Esophagus muscularis mucosa (tissue), 3 donors: Measurements from ENCODE around the gene GIGYF1.

Experiments
- CTCF ChIP-seq, 3 experiments: fragments of 200-600 bp in 2 of 3; fragments of 450-650 bp in 1 of 3; sonication (generic) in 2 of 3; IDR thresholded peaks; one replicate each; pipeline ENCODE4 v1.5.1; 2017 to 2019; ENCODE audit warnings: antibody characterized with exemption in 3 of 3, mild to moderate bottlenecking in 2 of 3, moderate library complexity in 1 of 3
- POLR2A ChIP-seq: fragments of 450-650 bp; IDR thresholded peaks from one replicate; pipeline ENCODE4 v1.6.1; 2017; ENCODE audit warnings: antibody characterized with exemption, moderate library complexity, mild to moderate bottlenecking, low read depth
- POLR2AphosphoS5 ChIP-seq, 2 donors: sonication (generic); formaldehyde crosslinking; IDR thresholded peaks; one replicate each; pipeline ENCODE4 v1.6.1; 2017; ENCODE audit warnings: antibody characterized with exemption in 2 of 2

- TF ChIP-seq POLR2AphosphoS5 (IDR thresholded peaks at IDR 0.05) (no peak), CTCF (IDR thresholded peaks at IDR 0.05) (no peak), POLR2A (no peak)
Observed at GRCh38 chr7:100668069-100668449, 26.0 kb downstream of the GIGYF1 start.
